Islet of Langerhans (tissue), 1 donor: ENCODE measurements around the gene KANK4.
"Not testable (repeated sequence)": the region's sequence is repeated elsewhere in the genome, so short reads cannot be mapped to it uniquely, and the experiment has no call there.

Experiments used
- FAIRE-seq: peaks from one replicate; lab custom pipeline; 2011; peaks lifted over from hg19 to GRCh38; lab: Jason Lieb, UNC

Gene KANK4

DNA sequence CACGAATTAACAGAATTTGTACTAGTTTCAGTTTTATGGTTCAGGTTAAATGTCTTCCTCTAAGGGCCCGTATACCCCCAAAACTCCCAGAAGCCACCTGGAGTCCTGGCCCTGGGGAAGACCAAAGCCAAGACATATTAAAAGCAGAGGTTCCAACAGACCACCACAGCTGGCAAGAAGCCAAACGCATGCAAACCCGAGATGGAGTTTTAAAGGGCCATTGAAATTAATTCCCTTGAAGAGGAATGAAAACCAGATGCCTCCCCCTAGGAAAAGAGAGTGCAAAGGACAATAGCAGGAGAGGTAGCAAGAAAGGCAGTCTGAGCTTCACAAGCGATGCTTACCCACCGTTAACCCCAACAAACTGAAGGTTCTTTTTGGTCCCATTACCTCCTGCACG, 48.1 kb downstream of the KANK4 start:
- no peak for FAIRE-seq

- no peak for FAIRE-seq
Measured at GRCh38 chr1:62269851-62270495, 49.3 kb downstream of the KANK4 start.

DNA sequence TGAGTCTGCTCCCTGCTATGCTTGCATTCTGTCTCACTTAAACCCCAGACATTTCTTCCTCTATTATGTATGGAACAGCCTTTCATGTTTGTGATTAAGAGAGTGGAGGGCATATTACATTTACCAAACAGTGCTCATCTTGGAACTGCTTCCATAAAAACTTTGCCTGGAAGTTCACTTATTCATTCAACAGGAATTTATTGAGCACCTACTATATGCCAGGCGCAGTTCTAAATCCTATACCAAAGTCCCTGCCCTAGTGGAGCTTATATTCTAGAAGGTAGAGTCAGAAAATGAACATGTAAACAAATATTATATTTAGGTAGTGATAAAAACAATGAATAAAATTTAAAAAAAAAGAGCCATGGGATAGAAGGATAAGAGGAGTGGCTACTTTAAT, 49.8 kb downstream of the KANK4 start:
- FAIRE-seq = no peak

DNA sequence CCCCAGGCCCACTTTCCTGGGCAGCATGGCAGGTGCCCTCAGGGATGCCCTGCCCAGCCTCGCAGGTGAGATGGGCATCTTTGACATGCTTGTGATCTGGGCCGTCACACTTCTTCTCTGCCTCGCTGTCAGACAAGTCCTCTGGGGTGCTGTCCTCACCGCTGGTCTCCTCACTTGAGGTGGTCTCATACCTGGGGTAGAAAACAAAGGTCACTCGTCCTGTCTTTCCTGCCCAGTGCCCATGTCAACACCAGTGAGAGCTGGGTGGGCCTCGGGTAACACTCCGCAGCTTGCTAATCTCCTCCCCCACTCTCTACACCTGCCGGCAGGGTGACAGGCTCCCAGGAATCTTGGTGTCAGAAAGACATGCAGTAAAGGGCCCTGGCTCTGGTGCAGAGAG, 50.9 kb downstream of the KANK4 start:
- no peak for FAIRE-seq

DNA sequence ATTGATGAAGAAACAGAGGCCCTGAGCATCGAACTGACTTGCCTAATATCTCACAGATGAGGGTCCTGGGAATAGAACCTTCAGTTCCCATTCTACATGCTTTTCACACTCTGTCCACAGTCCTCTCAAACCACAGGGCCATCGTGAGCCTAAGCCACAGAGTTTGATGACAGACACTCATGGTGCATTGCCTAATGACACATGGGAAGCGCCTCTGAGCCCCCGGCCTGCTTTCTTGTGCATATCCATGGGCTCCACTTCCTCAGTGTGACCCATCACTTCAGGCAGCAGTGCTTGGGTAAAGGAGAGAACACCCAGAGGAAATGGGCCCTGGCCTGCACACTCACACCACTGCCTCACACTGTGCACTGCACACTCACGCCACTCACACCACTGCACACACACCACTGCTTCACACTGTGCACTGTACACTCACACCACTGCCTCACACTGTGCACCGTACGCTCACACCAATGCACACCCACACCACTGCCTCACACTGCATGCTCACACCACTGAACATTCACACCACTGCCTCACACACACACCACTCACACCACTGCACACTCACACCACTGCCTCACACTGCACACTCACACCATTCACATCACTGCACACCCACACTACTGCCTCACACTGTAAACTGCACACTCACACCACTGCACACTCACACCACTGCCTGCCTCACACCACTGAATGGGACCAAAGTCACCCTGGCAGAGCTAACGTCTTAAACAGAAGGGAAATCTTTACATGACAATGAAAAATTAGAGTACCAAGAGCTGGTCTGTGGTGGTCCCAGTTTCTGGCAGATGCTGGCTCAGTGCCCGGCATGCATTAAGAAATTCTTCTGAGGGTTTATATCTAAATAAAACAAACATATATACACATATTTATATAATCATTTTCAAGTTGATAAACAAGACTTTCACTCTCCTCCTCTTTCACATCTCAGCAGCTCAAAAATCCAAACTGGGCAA, 53.0 kb downstream of the KANK4 start:
- FAIRE-seq = no peak

DNA sequence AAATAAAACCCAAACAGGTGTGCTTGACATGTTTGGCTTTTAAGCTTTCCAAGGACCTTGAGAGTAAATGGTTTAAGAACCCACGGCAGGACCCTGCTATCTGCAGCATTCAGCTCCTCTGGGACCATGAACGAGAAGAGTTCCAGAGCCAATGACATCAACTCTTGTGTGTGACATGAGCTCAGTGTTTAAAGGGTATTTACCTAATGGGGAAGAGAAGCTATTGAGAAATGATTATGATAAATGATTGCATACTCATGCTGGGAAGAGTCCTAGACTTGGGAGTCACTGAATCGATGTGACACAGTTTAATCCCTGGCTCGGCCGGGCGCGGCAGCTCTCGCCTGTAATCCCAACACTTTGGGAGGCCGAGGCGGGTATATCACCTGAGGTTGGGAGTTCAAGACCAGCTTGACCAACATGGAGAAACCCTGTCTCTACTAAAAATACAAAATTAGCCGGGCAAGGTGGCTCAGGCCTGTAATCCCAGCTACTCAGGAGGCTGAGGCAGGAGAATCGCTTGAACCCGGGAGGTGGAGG, 55.4 kb downstream of the KANK4 start:
- no peak for FAIRE-seq

- no peak for FAIRE-seq
Measured at GRCh38 chr1:62263006-62263813, 56.0 kb downstream of the KANK4 start.

DNA sequence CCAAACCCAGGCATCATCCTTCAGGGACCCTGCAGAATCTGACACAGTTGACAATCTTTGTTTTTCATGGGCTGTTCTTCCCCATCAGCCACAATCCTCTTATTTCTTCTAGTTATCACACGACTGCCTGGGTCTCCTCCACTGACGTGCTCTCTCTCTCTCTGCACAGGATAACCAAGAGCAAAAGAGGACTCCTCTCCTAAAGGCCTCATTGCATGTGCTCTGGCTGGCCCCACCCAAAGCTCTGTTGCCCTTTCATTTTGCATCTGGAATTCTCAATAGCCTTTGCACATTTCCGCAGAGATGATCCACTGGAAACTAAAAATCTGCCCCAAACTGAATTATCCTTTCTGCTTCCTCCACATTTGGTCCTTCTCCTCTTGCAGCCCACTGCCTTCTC, 58.5 kb downstream of the KANK4 start:
- no peak for FAIRE-seq

- no peak for FAIRE-seq
Measured at GRCh38 chr1:62259551-62259950, 59.7 kb downstream of the KANK4 start.

DNA sequence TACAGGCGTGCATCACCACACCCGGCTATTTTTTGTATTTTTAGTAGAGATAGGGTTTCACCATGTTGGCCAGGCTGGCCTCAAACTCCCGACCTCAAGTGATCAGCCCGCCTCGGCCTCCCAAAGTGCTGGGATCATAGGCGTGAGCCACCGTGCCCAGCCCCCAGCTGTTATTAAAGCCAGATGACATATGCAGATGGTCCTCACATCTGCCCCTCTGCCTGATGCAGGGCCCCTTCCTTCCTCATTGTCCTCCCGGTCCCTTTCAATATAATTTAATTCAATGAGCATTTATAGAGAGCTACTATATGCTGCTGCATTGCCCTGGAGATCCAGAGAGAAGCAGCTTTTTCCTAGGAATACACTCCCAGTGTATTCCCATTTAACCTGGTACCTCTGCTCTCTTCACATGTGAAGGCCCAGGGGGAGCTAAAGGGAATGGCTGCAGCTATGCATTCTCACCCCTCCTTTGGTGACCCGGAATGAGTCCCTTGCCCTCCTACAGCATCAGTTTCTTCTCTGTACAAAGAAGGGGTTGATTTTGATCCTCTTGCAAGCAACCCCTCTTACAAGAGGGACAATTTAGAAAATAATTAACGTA, 69.0 kb downstream of the KANK4 start:
- no peak for FAIRE-seq

- no peak for FAIRE-seq
Measured at GRCh38 chr1:62247391-62248168, 71.7 kb downstream of the KANK4 start.

- no peak for FAIRE-seq
Measured at GRCh38 chr1:62245201-62245600, 74.0 kb downstream of the KANK4 start.

GRCh38 chr1:62244380-62244779, 74.9 kb downstream of the KANK4 start:
- not testable (repeated sequence) for FAIRE-seq

- FAIRE-seq = no peak
Measured at GRCh38 chr1:62241371-62242131, 77.7 kb downstream of the KANK4 start.

DNA sequence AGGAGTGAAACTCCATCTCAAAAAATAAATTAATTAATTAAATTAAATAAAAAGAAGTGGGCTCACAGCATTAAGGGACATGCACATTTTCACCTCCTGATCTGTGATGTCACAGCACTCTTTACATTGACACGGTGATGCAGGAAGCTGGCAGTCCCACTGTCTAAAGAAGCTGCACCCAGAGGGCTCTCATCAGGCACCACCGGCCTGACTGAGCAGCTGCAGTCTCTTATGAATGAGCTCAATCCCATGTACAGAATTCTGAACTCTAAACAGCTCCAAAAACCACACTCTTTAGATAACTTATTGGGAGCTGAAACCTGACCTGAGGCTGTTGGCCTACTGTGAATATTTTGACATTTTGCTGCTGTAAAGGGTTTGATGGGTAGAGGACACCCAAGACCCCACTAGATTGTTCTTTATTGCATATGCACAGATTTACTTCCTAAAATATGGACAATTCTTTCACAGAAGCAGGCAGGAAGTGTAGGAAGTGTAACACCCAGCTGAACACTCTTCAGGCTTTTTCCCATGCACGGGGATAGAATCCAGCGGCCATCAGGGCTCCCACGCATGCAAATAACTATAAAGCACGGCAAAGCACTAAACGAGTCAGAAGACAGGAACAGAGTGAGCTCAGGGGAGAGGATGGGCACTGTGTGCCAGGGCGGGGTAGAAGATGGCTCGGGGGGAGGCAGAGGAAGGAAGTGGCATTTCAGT, 78.4 kb downstream of the KANK4 start:
- FAIRE-seq = no peak

GRCh38 chr1:62239652-62240403, 79.4 kb downstream of the KANK4 start:
- FAIRE-seq = not testable (repeated sequence)

- FAIRE-seq = no peak
Measured at GRCh38 chr1:62238507-62238906, 80.7 kb downstream of the KANK4 start.

DNA sequence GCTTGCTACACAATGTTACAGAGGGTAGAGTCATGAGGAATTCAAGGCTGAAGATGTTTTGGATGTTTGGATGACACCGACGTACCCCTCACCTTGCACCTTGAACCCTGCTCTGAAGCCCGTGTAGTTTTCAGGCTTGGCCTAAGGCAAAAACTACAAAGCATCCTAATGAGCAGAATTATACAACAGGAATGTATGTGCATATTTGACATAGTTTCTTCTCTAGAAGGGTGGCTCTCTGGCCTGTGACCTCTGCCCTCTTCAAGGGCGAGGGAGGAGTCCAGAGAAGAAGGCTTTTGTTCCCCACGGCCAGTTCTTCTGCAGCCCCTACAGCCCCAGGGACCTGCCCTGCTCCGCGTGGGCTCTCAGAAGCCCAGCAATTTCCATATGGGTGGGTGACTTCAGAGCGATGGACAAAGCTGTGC, 81.3 kb downstream of the KANK4 start:
- no peak for FAIRE-seq

GRCh38 chr1:62237361-62237760, 81.9 kb downstream of the KANK4 start:
- no peak for FAIRE-seq
